DMS79 (cell line): Measurements from ENCODE around the gene FRMD4A.
"Not testable (repeated sequence)": the region's sequence is repeated elsewhere in the genome, so short reads cannot be mapped to it uniquely, and the experiment has no call there.

Experiments used
- DNase-seq: peaks from one replicate; lab custom pipeline; 2025; lab: John Stamatoyannopoulos, UW

FRMD4A gene

GRCh38 chr10:13716081-13717071 is 614.3 kb downstream of the FRMD4A start:
- DNase-seq: no peak

GRCh38 chr10:13715596-13715995 is 615.1 kb downstream of the FRMD4A start:
- not testable (repeated sequence) for DNase-seq

- no peak for DNase-seq
Measured at GRCh38 chr10:13715100-13715499, 615.6 kb downstream of the FRMD4A start.

GRCh38 chr10:13712837-13713581 is 617.7 kb downstream of the FRMD4A start:
- peak; percentile 32 for DNase-seq

- peak; percentile 35 for DNase-seq
Measured at GRCh38 chr10:13712476-13712836, 618.3 kb downstream of the FRMD4A start.

GRCh38 chr10:13711291-13711690 is 619.4 kb downstream of the FRMD4A start:
- DNase-seq: no peak

DNA sequence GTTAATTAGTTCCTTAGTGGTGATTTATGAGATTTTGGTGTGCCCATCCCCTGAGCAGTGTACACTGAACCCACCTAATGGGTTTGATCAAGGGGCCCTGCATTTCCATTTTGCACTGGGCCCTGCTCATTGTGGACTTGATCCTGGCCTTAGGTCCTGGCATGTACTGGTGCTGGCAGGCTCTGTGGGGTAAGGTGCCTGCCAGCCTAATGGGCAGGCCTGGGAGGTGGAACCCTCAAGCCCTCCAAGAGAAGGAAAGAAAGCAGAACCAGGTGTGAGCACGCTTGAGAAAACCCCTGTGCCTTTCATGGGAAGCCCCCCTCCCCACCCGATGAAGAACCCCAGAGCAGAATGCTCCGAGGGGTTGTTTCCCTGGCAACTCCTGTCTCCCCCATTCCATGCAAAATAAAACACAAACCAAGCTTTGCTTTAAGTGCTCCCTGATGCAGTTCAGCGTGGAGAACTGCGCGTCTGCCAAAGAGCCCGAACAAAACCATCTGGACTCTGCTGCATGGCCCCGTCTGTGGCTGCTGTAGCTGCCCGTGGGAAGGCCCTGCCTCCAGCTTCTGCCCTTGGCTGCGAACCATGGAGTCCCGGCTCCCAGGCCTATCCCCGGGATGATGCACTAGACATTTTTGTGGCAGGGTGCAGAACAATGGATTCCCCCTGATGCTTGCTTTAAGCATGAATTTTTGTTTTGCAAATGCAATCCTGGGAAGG is 620.6 kb downstream of the FRMD4A start:
- no peak for DNase-seq

DNA sequence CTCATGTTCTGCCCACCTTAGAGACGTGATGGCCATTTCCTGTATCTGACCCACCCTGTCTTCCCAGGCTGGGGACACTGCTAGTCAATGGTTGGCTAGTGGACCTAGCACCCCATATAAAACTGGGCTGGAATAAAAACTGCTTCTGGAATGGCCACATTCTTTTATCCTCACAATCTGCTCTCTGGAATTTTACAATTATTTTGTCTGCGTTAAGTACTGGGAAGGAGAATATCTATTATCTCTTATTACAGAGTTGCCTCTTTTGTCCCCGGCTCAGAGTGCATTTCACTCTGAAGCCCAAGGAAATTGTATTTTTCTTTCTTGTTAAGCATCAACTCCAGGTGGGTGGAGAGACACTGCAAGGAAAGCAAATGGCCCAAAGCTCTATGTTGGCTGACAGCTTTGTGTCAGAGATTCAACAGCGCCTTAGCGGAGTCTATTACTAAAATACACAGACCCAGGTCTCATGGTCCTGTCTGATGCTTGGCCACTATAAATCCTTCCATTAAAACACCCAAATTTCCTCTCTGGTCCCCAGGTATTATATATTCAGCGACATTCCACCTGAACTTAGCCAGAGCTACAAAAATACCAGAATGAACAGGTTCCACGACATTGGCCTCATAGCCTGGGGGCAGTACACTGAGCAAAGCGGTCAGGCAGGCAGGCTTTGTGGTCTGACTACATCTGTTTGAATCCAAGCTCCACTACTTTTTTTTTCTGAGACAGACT is 622.3 kb downstream of the FRMD4A start:
- DNase-seq: no peak

- no peak for DNase-seq
Measured at GRCh38 chr10:13707156-13707881, 623.4 kb downstream of the FRMD4A start.

GRCh38 chr10:13706604-13707003 is 624.1 kb downstream of the FRMD4A start:
- no peak for DNase-seq

DNA sequence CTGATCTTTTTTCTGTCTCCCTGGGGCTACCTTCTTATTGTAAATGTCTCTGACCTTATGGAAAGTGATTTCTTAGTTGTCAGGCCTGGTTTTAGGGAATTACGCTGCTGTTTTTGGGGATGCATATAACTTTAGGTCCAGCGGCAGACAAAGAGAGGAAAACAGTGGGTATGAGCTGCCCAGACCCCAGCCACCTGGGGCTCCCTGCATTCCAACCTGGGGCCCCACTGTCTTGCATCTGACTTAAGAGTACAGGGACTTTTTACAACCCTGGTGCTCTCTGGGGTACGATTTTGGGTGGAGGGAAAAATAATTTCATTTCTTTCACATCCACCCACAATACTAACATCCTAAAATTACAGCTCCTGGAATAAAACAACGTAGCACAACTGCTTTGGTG is 624.5 kb downstream of the FRMD4A start:
- no peak for DNase-seq

GRCh38 chr10:13705526-13706174 is 625.1 kb downstream of the FRMD4A start:
- no peak for DNase-seq

DNA sequence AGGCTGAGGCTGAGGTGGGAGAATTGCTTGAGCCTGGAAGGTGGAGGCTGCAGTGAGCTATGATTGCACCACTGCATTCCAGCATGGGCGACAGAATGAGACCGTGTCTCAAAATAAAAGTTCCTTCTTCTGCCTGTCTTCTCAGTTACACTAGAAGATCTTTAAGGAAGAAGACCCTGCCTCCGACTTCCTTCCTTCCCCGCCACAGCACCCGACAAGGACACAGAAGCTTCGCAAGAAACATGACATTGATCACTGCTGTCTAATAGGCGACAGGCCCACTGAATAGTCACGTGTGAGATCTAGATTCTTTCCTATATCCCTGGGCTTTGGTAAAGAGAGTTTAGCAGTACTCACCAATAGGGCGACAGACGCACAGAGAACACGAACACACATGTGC is 625.8 kb downstream of the FRMD4A start:
- no peak for DNase-seq

GRCh38 chr10:13703997-13704536 is 626.7 kb downstream of the FRMD4A start:
- DNase-seq: no peak

DNA sequence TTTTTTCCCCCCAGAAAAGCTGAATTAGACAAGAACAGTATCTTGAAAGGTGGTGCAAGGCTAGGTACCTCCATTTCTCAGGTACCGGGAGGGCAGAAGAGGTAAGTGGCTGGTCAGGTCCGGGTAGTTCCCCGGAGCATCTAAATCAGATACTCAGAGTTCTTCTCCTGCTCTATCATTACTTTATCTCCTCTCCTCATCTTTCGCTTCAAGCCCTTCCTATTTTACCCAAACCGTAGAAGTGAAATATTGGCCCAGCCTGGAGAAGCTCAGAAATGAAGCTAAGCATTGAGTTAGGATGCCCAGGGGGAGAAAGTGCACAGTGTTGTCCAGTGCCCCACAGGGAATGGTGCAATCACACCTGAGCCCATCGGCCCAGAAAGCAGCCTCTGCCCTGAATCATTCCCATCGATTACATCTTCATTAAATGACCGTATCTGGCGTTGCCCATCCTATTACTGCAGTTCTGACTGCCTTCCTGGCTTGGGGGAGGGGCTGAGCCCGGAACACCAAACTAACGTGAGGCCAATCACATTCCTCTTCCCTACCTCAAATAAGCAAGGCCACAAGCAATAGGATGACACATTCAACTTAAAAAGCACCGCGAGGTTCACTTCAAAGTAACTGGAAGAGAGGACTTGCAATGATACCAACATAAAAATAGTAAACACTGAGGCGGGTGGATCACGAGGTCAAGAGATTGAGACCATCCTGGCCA is 627.5 kb downstream of the FRMD4A start:
- DNase-seq: no peak

DNA sequence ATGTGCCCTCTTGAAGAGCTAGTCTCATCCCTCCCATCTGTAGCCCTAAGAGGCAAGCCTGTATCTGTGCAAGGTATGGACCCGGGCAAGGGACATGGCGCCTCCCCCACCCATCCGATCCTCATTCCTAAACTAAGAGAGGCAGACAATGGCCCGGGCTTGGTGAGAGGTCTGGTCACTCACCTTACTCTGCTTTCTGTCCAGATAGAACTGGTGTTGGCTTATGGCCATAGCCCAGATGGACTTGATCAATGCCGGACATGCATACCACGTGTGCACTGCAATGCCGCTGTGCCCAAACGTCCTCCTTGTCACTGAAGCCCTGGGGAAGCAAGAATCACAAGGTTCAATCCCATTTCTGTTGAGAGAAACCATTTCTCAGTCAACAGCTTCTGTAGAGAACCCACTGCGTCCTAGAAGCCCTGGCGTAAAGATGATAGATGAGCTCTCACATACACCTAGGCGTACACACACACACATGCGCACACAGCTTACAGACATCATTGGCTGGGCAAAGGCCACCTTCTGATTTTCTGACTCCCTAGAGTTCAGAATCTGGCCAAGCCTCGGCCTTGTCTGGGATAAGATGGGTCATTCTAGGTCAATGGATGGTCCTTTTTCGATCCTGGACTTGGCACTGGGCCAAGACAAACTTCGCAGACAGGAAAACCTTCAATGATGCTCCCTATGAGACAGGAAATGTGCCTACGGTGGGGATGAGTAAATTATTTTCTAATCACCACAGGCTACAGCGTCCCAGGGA is 629.4 kb downstream of the FRMD4A start:
- no peak for DNase-seq

DNA sequence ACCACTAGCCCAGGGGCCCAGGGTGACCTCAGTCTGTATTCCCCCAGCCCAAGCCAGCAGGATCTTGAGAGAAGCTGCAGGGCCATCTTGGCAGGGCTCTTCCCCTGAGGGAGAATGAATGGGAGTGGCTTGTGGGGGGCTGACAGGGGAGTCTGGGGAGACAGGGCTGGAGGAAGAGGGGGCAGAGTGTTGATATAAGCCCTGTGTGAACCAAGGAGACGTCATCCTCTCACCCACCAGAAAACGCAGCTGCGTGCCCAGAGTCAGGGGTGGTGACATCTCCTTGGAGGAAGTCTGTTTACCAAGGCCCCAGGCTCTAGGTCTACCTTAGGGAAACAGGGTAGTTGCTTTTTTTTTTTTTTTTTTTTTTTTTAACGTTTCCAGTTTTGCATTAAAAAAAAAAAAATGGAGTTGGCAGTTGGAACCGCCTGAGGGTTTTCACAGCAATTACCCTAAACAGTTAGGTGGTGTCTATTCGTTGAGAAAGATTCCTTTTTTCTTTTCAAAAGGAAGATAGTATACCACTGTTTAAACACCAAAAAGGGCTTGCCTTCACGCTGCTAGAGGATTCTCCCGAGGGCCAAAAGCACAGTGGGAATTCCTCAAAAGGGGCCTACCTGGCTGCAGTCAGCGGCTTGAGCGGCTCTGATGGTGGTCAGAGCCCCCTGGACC is 630.1 kb downstream of the FRMD4A start:
- DNase-seq: no peak

- no peak for DNase-seq
Measured at GRCh38 chr10:13699216-13699615, 631.5 kb downstream of the FRMD4A start.
